A673 (cell line): Measurements from ENCODE around the gene LIMCH1. TPM values are rescaled to one million over a fixed set of nuclear protein-coding genes. Genes with fewer than 3 reads are reported as not detected.

Source experiments
- BruUV-seq: library from RNA; stranded (reverse); fragments of 400-500 nt; replicated peaks from 2 replicates; lab custom pipeline; 2021; lab: Mats Ljungman, UMichigan
- CTCF ChIA-PET: fragments of 300-600 bp; sonication (Branson Sonifier 250); formaldehyde crosslinking; loops from one replicate; lab custom pipeline; 2022; ENCODE audit warnings: antibody characterized with exemption; lab: Charles Lee
- POLR2A ChIA-PET: fragments of 300-600 bp; sonication (Branson Sonifier 250); formaldehyde crosslinking; loops from one replicate; lab custom pipeline; 2022; ENCODE audit warnings: antibody characterized with exemption; ENCODE audit not compliant: low non-redundant PET; lab: Charles Lee
- DNase-seq: peaks from one replicate; pipeline ENCODE4 v3.0.0-alpha.2; 2015; ENCODE audit warnings: low spot score
- H3K27ac ChIP-seq: fragments of 200-600 bp; sonication (generic); 2 replicates; pipeline ENCODE4 v1.5.1; 2016; ENCODE audit warnings: mixed run types, low read depth, mild to moderate bottlenecking, mixed read lengths, antibody characterized with exemption, low read length; ENCODE audit not compliant: poor library complexity, severe bottlenecking
- H3K27me3 ChIP-seq: fragments of 200-600 bp; sonication (generic); replicated peaks from 2 replicates; pipeline ENCODE4 v1.6.1; 2017; ENCODE audit warnings: mixed run types, low read depth, mild to moderate bottlenecking, mixed read lengths, antibody characterized with exemption, low read length; ENCODE audit not compliant: insufficient read depth, poor library complexity
- H3K36me3 ChIP-seq: fragments of 200-600 bp; sonication (generic); 2 replicates; pipeline ENCODE4 v1.6.1; 2016; ENCODE audit warnings: mixed run types, mild to moderate bottlenecking, mixed read lengths, antibody characterized with exemption, low read length; ENCODE audit not compliant: insufficient read depth, poor library complexity, severe bottlenecking
- H3K4me1 ChIP-seq: fragments of 200-600 bp; sonication (generic); 2 replicates; pipeline ENCODE4 v1.6.1; 2017; ENCODE audit warnings: mixed run types, mild to moderate bottlenecking, mixed read lengths, antibody characterized with exemption, low read length; ENCODE audit not compliant: insufficient read depth, poor library complexity, severe bottlenecking
- H3K4me3 ChIP-seq: fragments of 200-600 bp; sonication (generic); 2 replicates; pipeline ENCODE4 v1.5.1; 2016; ENCODE audit warnings: low read depth, mixed run types, mild to moderate bottlenecking, mixed read lengths, low read length; ENCODE audit not compliant: poor library complexity, severe bottlenecking
- H3K9me3 ChIP-seq: fragments of 200-600 bp; sonication (generic); 2 replicates; pipeline ENCODE4 v1.6.1; 2016; ENCODE audit warnings: mixed run types, low read depth, mild to moderate bottlenecking, mixed read lengths, antibody characterized with exemption, low read length; ENCODE audit not compliant: poor library complexity, severe bottlenecking
- CTCF ChIP-seq: fragments of 300-800, 200-600 bp; sonication (generic); conservative IDR thresholded peaks from 2 replicates; pipeline ENCODE4 v1.5.1; 2017; ENCODE audit warnings: low read depth, mild to moderate bottlenecking, antibody characterized with exemption, low read length, moderate library complexity, mixed read lengths
- EZH2 ChIP-seq: fragments of 200-600 bp; sonication (generic); IDR thresholded peaks from 2 replicates; pipeline ENCODE4 v1.6.1; 2017; ENCODE audit warnings: borderline replicate concordance, low read depth, mild to moderate bottlenecking, mixed read lengths, antibody characterized with exemption, low read length; ENCODE audit not compliant: poor library complexity, severe bottlenecking
- intact Hi-C: fragments of 100-400 bp; cut with micrococcal nuclease; formaldehyde crosslinking; loops from one replicate; pipeline ENCODE4 v1.10.0; 2022; ENCODE audit not compliant: unreplicated experiment
- total RNA-seq: library from RNA; stranded (reverse); gene quantifications from 2 replicates; pipeline ENCODE4 v1.2.3, GENCODE V29; 2021

Gene LIMCH1
- total RNA-seq, 1 experiment from 2014 or later, result 4.0 TPM

DNA sequence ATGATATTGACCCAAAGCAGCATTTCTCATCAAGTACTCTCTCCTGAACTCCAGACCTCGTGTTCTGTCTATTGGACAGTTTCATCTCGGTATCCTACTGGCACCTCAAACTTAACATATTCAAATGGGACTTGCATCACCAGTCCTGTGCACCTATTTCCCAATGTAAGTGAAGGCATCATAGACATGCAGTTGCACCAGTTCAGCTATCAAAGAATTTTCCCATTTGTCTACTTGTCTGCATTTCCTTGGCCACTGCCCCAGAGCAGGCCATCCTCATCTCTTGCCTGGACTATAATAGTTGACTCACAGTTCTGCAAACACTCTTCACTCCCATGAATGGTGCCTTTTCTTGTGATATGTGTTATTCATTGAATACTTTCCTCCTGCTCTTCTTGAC, 11.3 kb upstream of the LIMCH1 start:
- CTCF ChIA-PET, result no interaction called here
- no peak overlapping the region for H3K4me3 ChIP-seq
- no peaks in the 10 kb centered on the region for H3K4me1 ChIP-seq
- POLR2A ChIA-PET, result no interaction called here
- BruUV-seq, result no TSS peak
- H3K9me3 ChIP-seq, result no peaks in the 10 kb centered on the region
- H3K27ac ChIP-seq, result no peak overlapping the region
- H3K36me3 ChIP-seq, result no peaks in the 10 kb centered on the region
- TF ChIP-seq EZH2, result no peak
- no peak for TF ChIP-seq CTCF
- intact Hi-C loops, result no loop called here
- no peak for DNase-seq
- no peaks in the 10 kb centered on the region for H3K27me3 ChIP-seq

DNA sequence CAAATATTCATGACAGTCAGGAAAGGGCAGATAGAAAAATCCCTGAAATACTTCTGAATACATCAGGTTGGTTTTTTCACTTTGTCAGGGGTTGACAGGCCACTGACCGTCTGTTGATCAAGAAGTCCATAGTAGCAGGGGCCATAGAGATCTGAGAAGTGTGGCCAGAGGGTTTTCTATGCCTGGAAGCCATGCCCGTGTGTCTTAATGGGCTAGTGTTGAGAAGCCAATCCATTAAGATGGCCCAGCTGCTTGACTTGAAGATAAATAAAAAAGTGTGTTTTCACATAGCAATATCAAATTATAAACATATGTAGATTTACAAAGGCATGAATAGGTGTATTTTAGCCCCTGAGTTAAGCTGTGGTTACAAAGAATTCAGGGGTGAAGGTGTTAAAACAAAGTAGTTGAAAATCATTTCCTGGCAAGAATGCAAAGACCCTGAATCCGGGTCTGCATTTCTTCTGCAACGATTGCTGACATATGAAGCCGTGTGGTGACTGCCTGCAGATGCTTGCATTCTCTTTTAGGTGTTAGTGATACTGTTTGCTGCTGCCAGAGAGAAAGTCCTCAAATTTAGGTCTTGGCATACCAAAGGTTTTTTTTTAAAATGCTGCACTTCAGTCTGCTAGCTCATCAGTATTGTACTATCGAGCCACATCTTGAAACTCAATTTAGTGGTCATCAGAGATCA, 9.3 kb upstream of the LIMCH1 start:
- Histone ChIP-seq H3K27ac (no peak overlapping the region), H3K36me3 (no peaks in the 10 kb centered on the region), H3K4me1 (no peaks in the 10 kb centered on the region), H3K9me3 (no peaks in the 10 kb centered on the region), H3K4me3 (no peak overlapping the region), H3K27me3 (no peaks in the 10 kb centered on the region)
- POLR2A ChIA-PET, result no interaction called here
- CTCF ChIA-PET, result no interaction called here
- intact Hi-C loops, result no loop called here
- no peak for DNase-seq
- no TSS peak for BruUV-seq
- no peak for TF ChIP-seq CTCF
- TF ChIP-seq EZH2, result no peak

DNA sequence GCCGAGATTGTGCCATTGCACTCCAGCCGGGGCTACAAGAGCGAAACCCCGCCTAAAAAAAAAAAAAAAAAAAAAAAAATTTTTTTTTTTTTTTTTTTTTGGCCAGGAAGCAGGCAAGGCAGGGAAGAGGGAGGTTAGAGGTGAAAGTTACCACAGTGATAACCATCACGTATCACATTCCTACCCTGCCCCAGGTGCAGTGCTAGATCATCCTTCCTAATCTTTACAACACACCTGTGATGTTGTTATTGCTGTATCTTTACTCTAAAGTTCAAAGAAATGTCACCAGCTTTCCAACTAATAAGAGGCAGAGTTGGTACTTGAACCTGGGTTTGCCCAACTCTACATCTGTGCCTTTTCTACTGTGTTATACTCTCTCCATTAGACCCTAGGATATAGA, 7.2 kb upstream of the LIMCH1 start:
- Histone ChIP-seq H3K4me1 (no peaks in the 10 kb centered on the region), H3K36me3 (no peaks in the 10 kb centered on the region), H3K27me3 (peaks cover 5% of the 10 kb centered on the region), H3K4me3 (no peak overlapping the region), H3K27ac (no peak overlapping the region), H3K9me3 (no peaks in the 10 kb centered on the region)
- no peak for TF ChIP-seq CTCF
- TF ChIP-seq EZH2, result no peak
- intact Hi-C loops, result no loop called here
- CTCF ChIA-PET, result interaction anchor here (0.7 kb wide), 1 partner anchor 985 kb away, joined by 14 read pairs; no protein-coding TSS in a partner anchor
- POLR2A ChIA-PET, result no interaction called here
- BruUV-seq, result no TSS peak
- DNase-seq, result no peak
